ENCODE data around the gene SLC1A2.

Gene SLC1A2

DNA sequence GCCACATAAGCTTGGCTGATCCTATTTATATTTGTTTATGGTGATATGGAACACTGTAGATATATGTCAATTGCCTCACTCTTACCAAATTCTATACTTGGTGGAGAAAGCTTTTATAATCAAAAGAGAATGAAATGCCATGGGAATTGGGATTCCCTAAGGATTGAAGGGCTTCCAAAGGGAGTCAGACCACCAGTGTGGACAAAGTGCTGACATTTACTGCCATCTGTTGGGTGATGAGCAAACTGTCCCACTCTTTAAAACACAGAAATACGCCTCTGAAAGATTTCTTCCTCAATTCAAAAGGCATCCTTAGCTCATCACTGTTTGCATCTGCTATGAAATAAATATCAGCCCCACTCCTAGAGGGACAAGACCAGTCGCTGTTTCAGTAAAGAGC, 7.1 kb downstream of the SLC1A2 start:
- DNase-seq: no peak

- DNase-seq: no peak
These were observed 12.3 kb downstream of the SLC1A2 start for GRCh38 chr11:35407041-35407440.

DNA sequence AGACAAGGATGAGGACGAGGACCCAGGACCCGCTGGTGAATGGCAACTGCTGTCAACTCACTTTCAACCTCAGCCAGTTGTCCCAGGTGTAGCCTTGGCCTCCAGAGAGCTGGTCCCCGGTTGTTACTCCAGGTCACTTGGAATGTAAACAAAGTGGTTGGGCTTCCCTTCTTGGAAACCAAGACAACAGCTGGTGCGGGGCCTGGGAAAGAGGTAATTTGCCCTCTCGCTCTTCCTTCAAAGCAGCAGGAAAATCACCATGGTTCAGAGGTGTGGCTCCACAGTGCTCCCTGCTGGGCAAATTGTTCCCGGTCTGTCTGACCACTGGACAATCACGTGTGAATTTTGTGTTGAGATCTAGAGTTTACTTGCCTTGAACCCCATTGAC, 15.0 kb downstream of the SLC1A2 start:
- no peak for DNase-seq

DNA sequence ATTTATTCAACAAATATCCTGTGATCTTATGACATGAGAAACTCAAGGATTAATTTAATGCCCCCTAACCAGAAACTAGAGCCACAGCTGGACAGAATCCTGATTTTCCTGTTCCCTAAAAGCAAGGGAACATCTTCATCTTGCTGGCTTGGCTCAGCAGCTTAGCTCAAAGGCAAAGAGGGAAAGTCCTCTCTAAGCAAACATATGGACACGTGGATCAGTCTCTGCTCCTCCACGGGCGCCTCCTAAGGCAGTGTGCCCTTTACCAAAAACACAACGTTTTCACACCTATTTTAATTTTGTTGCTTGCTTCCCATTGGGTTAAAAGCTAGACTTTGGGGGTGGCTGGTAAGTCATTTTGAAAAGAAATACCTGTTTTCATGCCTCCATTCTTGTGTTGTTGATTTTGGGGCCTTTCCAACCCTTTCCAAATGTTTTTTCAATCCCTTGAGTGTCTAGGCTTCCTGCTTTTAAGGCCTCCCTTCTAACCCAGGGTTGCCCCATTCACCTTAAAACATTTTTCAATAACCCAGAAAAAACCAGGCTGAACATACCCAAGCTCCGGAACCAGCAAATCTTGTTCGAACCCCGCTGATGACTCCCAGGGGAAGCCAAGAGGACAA, 15.5 kb downstream of the SLC1A2 start:
- DNase-seq: no peak

DNA sequence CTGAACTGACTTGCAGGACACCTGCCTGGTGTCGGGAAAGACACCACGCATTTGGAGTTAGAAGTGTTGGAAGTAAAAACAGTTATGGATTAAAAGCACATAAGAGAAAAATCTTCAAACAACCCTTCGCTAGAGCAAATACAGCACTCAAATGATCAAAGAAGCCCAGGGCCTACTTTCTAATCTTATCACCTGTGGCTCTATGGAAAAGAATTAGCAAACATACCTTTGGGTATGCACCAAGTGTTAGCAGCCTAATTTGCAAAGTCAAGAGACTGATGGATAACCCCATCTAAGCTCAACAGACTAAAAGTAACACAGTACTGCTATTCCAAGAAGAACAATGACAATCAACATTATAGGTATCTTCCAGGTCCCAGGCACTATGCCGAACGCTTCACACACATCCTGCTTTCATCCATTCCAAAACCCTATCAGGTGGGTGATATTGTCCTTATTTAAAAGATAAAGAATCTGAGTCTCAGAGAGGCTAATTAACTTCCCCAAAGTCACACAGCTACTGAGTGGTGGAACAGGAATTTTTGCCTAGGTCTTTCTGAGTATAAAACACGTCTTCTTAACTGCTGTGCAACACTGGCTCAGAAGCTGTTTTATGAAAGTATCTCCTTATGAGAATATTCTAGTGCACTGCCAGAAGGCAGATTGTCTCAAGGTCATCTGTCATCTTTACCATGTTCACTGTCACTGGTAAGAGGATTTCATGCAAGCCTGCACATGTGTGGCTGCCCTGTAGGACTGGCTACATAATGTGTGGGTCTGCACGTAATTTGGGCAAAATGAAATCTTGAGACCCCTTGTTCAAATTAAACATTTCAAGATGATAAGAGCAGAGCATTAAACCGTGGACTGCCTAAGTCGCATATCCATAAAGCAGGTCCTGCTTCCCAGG, 16.4 kb downstream of the SLC1A2 start:
- DNase-seq: no peak

DNA sequence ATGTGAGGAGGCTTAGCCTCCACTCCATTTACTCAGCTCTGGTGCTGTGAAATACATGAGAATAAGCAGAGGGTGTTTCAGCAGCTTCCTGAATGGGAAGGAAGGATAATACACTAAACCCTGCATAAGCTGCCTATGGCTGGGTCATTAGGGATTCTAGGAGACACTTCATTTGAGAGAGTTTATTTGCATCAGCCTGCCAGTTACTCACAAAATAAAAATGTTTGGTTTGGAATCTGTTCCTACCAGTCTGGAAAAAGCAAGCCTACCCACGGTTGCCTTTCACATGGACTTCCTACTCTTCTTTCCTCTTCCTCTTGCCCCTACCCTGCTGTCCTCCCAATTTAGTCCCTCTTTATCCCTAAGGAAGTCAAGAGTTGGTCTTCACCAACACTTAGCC, 20.5 kb downstream of the SLC1A2 start:
- DNase-seq: no peak

DNA sequence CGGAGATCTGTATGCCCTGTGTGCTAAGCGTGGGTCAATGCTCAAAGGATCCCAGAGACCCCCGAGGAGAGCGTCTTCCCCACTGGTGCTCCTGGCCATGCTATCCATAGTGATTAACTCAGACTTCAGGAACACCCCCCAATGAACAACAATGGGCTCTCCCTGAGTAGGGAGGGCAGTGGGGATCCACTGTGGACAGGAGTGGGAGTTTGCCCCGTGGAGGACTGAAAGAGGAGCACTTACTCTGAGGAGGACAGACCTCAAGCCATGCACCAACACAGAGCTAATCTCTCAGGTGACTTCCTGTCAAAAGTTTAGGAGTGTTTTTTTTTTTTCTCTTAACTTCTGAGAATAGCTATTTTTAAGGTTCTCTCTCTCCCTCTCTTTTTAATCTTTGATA, 24.4 kb downstream of the SLC1A2 start:
- no peak for DNase-seq

DNA sequence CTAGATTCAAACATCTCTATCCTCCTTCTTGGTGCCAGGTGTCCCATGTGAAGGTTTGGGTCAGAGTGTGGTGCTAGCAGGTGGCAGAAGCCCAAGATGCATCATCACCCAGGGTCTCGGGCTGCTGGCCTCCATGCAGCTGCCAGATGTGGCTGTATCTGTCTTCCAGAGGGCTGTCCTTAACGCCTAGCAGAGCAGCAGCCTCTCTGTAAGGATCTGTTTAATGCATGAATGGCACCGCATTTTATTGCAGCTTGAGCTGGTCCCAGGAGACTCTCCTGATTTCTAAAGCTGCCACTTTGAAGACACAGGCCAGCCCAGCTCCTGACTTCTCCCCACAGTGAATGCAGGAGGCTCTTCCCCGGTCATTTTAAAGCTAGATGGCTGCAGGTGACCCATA, 26.3 kb downstream of the SLC1A2 start:
- no peak for DNase-seq

DNA sequence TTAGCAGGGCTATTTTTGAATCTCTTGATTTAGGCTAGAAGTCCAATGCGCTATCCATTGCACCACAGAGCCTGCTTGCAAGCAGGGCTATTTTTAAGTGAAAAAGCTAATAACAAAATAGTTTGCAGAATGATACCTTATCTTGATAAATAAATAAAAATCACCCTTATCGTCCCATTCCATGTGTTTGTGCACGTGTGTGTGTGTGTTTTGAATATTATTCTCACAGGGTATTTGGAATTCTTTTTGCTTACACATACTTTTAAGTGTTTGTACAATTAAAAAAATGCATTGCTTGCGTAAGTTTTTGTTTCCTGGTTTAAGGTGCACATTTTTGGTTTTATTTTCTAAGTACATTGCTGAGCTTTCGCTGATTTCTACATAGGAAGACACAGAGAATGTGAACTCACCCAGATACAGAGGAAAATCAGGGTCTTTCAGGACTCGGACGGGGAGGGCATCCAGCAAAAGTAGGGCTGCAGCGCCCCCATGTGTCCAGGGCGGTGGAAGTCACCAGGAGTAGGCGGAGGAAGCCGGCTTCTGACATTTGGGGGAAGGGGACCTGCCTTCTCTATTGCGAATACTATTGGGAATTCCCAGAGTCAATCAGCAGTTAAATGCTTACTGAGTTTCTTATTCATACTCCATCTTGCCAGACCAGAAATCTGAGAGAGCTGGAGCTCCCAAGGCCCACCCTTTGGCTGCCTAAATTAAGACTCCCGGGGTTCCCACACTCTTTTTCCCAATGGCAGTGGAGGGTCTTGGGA, 27.3 kb downstream of the SLC1A2 start:
- DNase-seq: peak; percentile 58 to 83 (median 69)

DNA sequence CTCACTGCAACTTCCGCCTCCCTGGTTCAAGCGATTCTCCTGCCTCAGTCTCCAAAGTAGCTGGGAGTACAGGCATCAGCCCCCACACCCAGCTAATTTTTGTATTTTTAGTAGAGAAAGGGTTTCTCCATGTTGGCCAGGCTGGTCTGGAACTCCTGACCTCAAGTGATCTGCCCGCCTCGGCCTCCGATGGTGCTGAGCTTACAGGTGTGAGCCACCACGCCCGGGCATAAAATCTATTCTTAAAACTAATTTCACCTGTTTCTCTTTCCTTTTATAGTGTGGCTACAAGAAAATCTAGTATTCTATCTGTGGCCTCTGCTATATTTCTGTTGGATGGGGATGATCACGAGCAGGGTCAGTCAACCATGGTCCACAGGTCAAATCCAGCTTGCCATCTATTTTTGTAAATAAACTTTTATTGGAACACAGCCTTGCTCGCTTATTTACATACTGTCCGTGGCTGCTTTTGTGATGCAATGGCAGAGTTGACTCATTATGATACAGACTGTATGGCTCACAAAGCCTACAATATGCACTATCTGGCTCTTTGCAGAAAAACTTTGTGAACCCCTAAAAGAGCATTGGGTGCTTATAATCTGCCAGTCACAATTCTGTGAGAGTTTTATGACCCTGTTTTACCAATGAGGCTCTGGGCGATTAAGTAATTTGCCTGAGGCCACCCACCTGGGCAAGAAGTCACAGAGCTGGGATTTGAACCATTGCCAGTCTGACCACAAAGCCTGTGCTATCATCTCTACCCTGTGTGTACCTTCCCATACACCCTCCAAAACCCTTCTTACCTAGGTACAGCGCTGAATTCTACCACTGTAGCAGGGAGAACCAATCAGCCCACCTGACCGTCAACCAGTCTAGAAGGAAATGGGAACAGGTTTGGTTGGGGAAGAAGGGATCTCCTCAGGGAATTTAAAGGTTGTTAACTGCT, 28.3 kb downstream of the SLC1A2 start:
- peak in 1 of 5 donors; percentile 64 for DNase-seq

DNA sequence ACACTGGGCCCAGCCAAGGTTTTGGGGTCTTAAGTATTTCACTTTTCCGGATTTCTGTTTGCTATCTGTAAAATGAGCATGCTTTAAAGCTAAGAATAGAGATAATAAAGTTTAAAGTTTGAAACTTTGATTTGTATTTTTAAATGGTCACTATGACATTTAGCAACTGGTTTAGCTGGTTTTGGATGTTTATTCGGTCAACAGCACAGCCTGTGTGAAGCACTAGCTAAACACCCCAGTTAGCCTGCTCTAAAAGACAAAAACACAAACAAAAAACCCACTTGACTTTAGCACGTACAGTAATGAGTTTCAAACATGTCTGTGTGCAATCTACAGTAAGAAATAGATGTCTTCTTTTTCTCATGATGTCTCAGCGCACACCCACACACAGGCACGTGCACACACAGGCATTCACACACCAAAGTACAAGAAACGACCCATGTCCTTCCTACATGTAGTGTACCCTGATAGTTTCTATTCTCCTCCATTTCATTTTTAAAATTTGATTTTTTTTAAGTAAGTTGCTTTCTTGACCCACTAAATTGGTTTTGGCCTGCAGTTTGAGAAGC, 29.4 kb downstream of the SLC1A2 start:
- DNase-seq: peak in 1 of 5 donors; percentile 5

DNA sequence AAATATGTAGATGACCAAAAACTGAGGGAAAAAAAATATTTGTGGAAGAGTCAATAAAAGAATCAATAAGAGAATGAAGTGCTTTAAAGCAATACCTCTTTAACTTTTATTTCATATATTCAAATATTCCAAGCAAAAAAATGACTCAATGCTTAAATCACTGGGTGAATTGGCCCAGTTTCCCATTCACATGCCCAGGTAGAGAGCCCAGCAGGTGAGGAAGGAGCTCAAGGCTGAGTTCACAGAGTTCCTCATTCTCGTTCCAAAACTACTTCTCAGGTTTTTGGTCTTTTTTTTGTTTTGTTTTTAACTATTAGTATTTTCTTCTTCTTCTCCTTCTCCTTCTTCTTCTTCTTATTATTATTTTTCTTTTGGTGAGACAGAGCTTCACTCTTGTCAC, 30.2 kb downstream of the SLC1A2 start:
- DNase-seq: no peak

- DNase-seq: no peak
These were observed 31.3 kb downstream of the SLC1A2 start for GRCh38 chr11:35388061-35388460.

- no peak for DNase-seq
These were observed 32.0 kb downstream of the SLC1A2 start for GRCh38 chr11:35387111-35387982.

GRCh38 chr11:35383953-35384352, 35.4 kb downstream of the SLC1A2 start:
- no peak for DNase-seq

DNA sequence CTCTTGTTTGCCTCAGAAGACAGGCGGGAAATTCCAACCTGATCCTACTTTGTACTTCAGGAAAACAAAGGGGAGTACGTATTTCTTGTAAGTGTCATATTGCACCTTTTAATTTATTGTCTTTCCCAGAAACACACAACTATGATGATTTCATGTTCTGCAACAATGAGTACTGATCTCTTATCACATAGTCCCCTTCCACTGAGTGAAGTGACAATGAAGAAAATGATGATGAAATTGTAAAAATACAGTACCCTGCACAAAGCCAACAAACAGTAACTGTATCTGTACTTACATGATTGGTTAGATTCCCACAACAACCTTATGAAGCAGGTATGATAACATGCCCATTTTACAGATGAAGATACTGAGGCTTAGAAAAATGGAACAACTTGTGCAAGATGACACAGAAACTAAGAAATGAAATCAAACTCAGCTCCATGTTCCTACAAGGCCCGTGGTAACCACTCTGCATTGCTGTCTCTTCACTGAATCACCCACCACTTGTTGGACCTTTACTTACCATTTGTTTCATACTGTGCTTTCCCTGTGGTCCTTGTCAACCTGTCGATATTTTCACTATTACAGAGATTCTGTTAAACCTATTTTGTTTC, 37.5 kb downstream of the SLC1A2 start:
- no peak for DNase-seq

DNA sequence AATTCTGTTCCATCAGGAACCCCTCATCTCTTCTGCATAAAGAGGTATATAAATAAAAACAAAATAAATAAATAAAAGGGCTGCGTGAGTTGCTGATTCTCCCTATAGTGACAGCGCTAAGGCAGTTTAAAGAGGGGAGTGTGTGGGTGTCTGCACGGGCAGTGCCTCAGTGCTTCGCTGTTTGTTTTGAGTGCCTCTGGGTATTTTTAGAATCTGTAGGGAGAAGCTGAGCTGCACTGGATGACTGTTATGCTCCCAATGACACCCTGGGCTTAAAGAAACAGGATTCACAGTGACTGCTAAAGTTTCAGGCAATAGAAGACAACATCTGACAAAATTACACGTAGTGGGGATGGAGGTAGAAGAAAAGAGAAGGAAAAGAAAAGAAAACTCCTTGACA, 38.8 kb downstream of the SLC1A2 start:
- DNase-seq: no peak

GRCh38 chr11:35377262-35377661, 42.1 kb downstream of the SLC1A2 start:
- no peak for DNase-seq

DNA sequence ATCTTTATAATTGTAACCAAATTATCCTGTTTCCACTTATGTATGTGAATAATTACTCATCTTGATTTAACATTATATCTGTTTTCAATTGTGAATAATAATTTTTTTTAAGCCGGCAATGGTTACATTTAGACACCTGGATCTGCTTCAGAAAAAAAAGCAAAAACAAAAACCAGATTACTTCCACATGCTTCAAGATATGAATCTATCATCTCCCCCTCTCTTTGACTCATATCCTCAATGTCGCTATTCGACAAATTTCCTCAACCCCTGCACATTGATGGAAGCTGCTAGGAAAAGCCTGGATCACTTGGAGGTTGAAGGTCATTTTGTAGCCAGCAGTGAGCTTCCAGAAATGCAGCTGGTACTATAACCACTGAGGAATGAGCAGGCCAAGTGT, 42.7 kb downstream of the SLC1A2 start:
- DNase-seq: no peak

GRCh38 chr11:35376118-35376510, 43.2 kb downstream of the SLC1A2 start:
- DNase-seq: no peak
